ENCODE results near the gene WDR70.

DNA sequence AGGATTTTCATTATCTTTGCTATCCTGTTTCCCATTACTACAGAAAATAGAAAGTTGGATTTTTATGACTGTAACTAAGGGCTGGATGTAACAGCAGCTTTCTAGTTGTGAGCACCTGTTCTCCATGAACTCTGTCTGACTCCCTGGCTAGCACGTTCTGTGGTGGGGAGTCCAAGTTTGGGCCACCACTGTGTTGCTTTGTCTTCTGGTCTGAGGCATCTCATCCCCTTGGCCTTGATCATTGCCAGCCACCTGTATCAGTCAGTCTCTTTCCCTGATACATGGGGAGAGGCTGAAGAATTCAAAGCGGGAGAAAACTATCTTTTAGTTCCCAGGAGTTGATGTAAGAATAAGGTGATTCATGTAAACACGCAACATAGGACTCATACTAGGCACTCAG is 33.4 kb downstream of the WDR70 start:
- TF ChIP-seq POLR2A (IDR thresholded peaks at IDR 0.05): no peak
- TF ChIP-seq, protein P1, sequence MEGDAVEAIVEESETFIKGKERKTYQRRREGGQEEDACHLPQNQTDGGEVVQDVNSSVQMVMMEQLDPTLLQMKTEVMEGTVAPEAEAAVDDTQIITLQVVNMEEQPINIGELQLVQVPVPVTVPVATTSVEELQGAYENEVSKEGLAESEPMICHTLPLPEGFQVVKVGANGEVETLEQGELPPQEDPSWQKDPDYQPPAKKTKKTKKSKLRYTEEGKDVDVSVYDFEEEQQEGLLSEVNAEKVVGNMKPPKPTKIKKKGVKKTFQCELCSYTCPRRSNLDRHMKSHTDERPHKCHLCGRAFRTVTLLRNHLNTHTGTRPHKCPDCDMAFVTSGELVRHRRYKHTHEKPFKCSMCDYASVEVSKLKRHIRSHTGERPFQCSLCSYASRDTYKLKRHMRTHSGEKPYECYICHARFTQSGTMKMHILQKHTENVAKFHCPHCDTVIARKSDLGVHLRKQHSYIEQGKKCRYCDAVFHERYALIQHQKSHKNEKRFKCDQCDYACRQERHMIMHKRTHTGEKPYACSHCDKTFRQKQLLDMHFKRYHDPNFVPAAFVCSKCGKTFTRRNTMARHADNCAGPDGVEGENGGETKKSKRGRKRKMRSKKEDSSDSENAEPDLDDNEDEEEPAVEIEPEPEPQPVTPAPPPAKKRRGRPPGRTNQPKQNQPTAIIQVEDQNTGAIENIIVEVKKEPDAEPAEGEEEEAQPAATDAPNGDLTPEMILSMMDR (IDR thresholded peaks at IDR 0.05): no peak
